HG03469 (cell line): Measurements from ENCODE around the gene CYB5A.
"Not testable (repeated sequence)": the region's sequence is repeated elsewhere in the genome, so short reads cannot be mapped to it uniquely, and the experiment has no call there.

Experiments
- ATAC-seq: cut with Tn5 transposase; IDR thresholded peaks from one replicate; pipeline ENCODE4 v1.9.1; 2021; ENCODE audit warnings: mild to moderate bottlenecking, moderate library complexity, moderate number of reproducible peaks; ENCODE audit not compliant: unreplicated experiment

The CYB5A gene

DNA sequence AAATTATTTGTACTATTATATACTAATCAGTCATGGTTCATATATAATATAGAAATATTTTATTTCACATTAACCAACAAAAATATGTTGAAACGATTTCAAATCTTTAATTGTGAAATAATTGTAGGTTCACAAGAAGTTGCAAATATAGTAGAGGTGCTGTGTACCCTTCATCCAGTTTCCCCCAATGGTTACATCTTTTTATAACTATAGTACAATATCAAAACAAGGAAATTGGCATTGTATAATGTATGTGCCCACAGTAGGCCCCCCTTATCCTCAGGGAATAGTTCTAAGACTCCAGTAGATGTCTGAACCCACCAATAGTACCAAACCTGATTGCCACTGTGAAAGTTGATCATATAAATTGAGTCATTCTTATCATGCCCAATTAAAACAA is 7.4 kb upstream of the CYB5A start:
- no peak for ATAC-seq

- no peak for ATAC-seq
Observed at GRCh38 chr18:74294526-74294925, 2.8 kb upstream of the CYB5A start.

- not testable (repeated sequence) for ATAC-seq
Observed at GRCh38 chr18:74292982-74293381, 1.2 kb upstream of the CYB5A start.

- ATAC-seq: no peak
Observed at GRCh38 chr18:74292541-74292858, 737 bp upstream of the CYB5A start.

DNA sequence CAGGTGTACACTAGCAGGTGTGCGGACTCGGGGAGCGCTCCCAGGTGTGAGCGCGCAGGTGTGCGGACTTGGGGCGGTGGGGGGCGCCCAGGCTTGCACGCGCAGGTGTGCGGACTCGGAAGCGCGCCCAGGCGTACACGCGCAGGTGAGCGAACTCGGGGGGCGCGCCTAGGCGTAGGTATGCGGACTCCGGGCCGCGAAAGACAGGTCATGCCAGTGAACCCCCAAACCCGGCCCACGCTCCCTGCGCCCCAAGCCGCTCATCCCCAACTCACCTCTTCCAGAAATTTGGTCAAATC is 342 bp downstream of the CYB5A start:
- no peak for ATAC-seq

DNA sequence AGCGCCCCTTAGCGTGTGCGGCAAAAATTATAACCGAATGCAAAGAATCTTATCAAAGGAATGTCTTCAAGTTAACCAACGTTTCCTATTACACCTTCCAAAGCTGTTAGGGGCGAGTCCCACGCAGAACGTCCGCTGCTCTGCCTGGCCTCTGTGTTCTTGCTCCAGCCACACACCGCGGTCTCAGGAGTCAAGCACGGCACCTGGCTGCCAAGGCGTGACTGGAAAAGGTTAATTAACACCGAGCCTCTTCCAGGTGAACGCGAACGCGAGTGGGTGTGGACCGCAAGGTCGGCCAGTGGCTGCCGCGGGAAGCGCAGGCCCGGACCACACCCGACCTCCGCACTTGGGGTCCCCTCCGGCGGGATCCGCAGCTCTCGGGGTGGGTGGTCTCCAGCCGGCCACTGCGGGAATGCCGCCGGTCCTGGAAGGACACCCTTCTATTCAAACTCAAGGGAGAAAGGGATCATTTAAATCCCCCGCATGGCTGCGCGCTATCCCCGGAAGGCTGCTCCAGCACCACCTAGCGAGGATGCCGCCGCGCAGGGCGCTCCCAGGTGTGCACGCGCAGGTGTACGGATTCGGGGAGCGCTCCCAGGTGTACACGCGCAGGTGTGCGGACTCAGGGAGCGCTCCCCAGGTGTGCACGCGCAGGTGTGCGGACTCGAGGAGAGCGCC is 830 bp downstream of the CYB5A start:
- no peak for ATAC-seq

DNA sequence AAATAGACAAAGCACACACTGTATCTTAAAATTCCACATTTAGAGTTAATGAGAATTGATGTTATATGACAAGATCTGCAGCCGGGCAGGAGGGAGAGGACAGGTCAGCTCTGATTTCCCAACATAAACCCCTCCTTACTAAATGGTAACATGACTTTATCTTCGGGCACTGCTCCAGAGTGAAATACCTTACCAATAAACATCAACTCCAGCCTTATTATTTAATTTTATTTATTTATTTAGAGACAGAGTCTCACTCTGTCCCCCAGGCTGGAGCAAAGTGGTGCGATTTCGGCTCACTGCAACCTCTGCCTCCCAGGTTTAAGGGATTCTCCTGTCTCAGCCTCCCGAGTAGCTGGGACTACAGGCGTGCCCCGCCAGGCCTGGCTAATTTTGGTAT is 1.7 kb downstream of the CYB5A start:
- ATAC-seq: no peak

- ATAC-seq: no peak
Observed at GRCh38 chr18:74289137-74289536, 2.6 kb downstream of the CYB5A start.

DNA sequence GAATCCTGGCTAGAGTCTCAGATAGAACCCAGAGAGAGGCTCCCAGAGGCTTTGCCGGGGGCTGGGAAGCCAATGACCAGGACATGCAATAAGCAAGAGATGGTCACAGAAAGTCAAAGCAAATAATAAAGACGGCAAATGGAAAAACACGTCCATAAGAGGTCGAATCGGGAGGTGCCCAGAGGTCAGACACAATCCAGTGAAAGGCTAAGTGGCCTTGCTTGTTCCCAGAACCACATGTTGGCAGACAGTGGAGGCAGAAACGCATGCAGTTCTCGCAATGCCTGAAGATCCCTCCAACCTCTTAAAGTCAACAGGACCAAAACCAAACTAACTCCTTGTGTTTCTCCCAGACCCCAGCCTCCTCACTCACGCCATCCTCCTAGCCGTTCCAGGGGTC is 3.0 kb downstream of the CYB5A start:
- ATAC-seq: no peak

- ATAC-seq: no peak
Observed at GRCh38 chr18:74288041-74288440, 3.7 kb downstream of the CYB5A start.

- no peak for ATAC-seq
Observed at GRCh38 chr18:74286856-74287255, 4.9 kb downstream of the CYB5A start.

DNA sequence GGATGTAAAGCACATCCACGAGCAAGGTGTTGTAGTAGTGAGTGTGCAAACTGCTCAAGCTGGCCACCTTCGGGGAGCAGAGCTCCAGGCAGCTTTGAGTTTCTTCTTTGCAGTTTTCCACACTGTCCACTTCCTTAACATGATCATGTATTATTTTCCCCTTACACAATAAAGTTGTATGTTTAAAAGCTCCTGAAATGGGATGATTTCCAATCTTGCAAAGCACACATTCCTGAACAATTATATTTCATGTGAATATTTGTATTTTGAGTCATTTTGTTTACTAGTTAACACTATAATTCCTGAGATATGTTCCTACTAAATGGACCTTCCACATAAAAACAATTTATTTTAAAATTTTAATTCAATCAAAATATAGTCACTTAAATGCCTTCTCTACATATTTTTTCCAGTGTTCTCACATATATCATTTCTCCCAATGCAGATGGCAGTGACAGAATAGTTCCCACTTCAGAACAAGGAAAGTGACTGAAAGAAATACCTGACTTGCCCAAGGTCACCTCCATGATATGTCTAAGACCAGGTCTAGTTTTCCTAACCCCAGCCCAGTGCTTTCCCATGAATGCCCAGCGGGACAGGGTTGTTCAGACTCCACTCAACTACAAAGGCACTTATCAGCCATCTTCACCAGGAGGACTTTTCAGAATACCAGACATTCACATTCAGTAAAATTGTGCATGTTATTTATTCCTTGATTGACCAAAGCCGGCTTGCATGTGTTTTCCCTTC is 5.5 kb downstream of the CYB5A start:
- no peak for ATAC-seq

DNA sequence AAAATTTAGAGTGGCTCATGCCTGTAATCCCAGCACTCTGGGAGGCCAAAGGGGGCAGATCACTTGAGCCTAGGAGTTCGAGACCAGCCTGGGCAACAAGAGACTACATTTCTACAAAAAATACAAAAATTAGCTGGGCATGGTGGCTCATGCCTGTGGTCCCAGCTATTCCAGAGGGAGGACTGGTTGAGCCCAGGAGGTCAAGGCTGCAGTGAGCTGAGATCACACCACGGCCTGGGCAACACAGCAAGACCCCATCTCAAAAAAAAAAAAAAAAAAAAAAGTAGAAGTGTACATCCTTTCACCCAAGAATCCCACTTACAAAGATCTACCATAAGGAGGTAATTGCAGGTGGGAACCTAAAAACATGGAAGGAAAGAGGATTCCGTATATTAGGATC is 6.2 kb downstream of the CYB5A start:
- not testable (repeated sequence) for ATAC-seq

GRCh38 chr18:74284980-74285355 is 6.8 kb downstream of the CYB5A start:
- ATAC-seq: no peak

DNA sequence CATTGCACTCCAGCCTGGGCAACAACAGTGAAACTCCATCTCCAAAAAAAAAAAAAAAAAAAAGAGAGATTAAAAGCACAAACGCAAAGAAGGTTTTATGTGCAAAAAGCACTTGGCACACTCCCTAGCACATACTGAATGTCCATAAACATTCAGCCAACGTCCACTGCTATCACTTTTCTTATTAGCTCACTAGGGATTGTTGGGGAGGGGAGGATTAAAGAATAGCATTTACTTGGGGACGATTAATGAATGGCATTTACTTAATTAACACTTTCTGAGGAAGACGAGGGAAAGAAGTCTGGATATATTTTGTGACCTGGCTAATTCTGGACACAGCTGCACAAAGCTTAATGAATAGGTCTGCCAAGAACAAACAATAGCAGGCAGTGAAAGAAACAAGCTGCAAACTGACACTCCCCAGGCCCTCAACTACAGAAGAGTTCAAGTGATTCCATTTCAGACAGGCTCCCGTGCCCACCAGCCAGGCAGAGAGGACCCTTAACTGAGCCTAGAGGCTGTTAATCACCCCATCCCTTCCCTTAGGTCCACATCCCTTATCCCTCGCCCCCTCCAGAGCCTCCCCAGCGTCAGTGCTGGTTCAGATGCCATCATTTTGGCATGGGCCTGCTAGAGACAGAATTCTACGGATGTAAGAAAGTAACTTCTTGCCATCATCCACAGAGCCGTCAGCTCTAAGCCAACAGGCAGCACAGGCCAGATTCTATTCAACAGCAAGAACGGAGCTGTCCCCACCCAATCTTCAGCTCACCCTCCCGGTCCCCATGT is 7.4 kb downstream of the CYB5A start:
- ATAC-seq: no peak

DNA sequence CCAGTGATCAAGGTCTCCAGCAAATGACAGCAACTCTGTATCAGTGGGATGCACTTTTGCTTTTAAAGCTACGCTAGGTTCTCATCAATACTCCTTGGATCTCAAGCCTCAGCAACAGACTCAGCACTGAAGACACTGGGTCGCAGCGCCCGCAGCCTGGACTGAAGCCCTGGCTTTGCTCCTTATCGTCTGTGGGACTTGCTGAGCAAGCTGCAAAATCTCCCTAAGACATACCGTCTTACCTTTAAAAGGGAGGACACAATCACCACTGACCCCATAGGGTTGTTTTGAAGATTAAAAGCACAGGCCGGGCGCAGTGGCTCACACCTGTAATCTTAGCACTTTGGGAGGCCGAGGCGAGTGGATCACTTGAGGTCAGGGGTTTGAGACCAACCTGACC is 8.1 kb downstream of the CYB5A start:
- ATAC-seq: no peak

DNA sequence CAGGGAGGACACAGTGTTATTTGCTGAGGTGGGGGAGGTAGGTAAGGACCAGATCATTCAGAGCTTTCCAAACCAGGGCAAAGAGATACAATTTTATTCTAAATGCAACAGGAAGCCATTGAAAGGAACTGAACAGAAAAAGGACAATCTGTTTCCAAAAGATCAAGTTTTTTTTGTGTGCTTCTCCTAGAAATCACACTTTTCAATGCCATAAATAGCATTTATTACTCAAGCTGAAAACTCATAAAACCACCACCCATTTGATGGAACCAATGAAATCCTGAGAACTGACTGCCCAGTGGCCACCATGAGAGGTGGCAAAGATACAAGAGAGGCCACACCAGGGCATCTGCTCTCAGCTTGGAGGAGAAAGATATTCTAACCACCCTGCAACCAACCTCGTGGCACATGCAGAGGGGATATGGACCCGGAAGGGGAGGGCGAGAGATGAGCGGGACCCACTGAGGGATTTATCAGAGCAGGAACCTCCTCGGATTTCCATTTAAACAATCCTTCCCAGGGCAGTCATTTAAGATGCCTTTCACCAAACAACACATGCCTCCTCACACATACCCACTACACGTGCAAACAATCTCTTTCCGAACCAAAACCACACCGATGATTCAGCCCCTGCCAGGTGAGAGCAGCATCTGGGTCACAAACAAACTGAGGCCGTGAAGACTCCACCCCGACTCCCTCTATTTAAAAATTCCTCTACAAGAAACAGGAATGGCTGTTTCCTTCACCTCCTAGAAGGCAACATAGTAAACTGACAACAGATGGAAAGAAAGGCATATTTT is 8.8 kb downstream of the CYB5A start:
- no peak for ATAC-seq

DNA sequence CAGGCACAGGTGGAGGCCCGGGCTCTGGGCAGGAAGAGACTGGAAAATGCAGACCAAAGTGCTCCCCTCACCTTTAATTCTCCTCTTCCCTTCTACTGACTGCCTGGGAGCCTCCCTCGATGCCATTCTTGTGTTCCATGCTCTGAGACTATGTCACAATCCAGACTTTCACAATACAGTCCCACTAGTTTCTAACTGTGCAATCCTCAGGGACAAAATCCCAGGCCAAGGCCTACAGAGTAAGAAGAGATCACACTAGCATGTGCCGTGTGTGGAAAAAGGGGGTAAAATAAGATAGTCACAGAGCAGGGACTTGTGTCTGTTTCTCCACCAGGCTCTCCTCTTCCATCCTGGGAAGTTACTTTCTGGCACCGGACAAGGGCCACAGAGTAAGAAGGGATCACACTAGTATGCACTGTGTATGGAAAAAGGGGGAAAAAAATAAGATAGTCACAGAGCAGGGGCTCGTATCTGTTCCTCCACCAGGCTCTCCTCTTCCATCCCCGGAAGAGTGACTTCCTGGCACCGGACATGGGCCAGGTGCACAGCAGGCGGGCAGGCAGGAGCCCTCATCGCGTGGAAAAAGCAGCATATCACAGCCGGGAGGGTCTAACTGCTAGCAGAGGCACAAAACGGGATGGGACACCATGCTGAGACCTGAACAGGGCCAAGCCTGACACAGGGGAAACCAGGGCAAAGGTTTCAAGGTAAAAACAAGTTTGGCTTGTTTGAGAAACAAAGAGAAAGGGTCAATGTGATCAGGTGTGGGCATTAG is 9.6 kb downstream of the CYB5A start:
- ATAC-seq: no peak

- no peak for ATAC-seq
Observed at GRCh38 chr18:74281011-74281979, 10.5 kb downstream of the CYB5A start.

- ATAC-seq: no peak
Observed at GRCh38 chr18:74278983-74279382, 12.8 kb downstream of the CYB5A start.
